Karpas-422 (cell line): ENCODE data around the gene CELF4. TPM values are rescaled to one million over a fixed set of nuclear protein-coding genes. Genes with fewer than 3 reads are reported as not detected.

Experiments used
- DNase-seq: peaks from one replicate; pipeline ENCODE4 v3.0.0-alpha.2; 2015
- H2AFZ ChIP-seq: fragments of 200-600 bp; sonication (generic); 2 replicates; pipeline ENCODE4 v1.6.1; 2014; ENCODE audit warnings: antibody characterized with exemption, low read length, mixed read lengths
- H3K27ac ChIP-seq: fragments of 200-600 bp; sonication (generic); 2 replicates; pipeline ENCODE4 v1.5.1; 2014; ENCODE audit warnings: mild to moderate bottlenecking, low read length, moderate library complexity
- H3K27me3 ChIP-seq: fragments of 200-600 bp; sonication (generic); 2 replicates; pipeline ENCODE4 v1.6.1; 2014; ENCODE audit warnings: low read length, mixed read lengths
- H3K36me3 ChIP-seq: fragments of 200-600 bp; sonication (generic); 2 replicates; pipeline ENCODE4 v1.6.1; 2014; ENCODE audit warnings: low read length, mixed read lengths; ENCODE audit not compliant: insufficient read depth
- H3K4me1 ChIP-seq: fragments of 200-600 bp; sonication (generic); 2 replicates; pipeline ENCODE4 v1.6.1; 2014; ENCODE audit warnings: mild to moderate bottlenecking, low read length, mixed read lengths
- H3K4me2 ChIP-seq: fragments of 200-600 bp; sonication (generic); 2 replicates; pipeline ENCODE4 v1.6.1; 2014; ENCODE audit warnings: low read length, low read depth, mild to moderate bottlenecking; ENCODE audit not compliant: poor library complexity, severe bottlenecking
- H3K4me3 ChIP-seq: fragments of 200-600 bp; sonication (generic); 2 replicates; pipeline ENCODE4 v1.5.1; 2014; ENCODE audit warnings: mild to moderate bottlenecking, antibody characterized with exemption, low read length, mixed read lengths
- H3K79me2 ChIP-seq: fragments of 200-600 bp; sonication (generic); 2 replicates; pipeline ENCODE4 v1.6.1; 2014; ENCODE audit warnings: mild to moderate bottlenecking, low read length, mixed read lengths
- H3K9ac ChIP-seq: fragments of 200-600 bp; sonication (generic); 2 replicates; pipeline ENCODE4 v1.6.0; 2014; ENCODE audit warnings: low read length
- H3K9me2 ChIP-seq: fragments of 200-600 bp; sonication (generic), shearing (Covaris generic); replicated peaks from 2 replicates; pipeline ENCODE4 v1.6.0; 2014; ENCODE audit warnings: mild to moderate bottlenecking, low read length, moderate library complexity; ENCODE audit not compliant: insufficient read depth
- H3K9me3 ChIP-seq: fragments of 300-700, 200-600 bp; sonication (generic); 2 replicates; pipeline ENCODE4 v1.6.1; 2014; ENCODE audit warnings: low read length, mixed read lengths
- H4K20me1 ChIP-seq: fragments of 200-600 bp; sonication (generic); 2 replicates; pipeline ENCODE4 v1.6.1; 2014; ENCODE audit warnings: mild to moderate bottlenecking, antibody characterized with exemption, low read length, low read depth; ENCODE audit not compliant: insufficient read depth
- total RNA-seq: library from RNA; depleted of rRNA; stranded (reverse); fragments of >200 nt; shearing (Covaris generic); gene quantifications from 2 replicates; pipeline ENCODE4 v1.2.3, GENCODE V29; 2014; ENCODE audit warnings: low replicate concordance

CELF4 gene
- total RNA-seq, 1 experiment from 2014 or later = not detected

DNA sequence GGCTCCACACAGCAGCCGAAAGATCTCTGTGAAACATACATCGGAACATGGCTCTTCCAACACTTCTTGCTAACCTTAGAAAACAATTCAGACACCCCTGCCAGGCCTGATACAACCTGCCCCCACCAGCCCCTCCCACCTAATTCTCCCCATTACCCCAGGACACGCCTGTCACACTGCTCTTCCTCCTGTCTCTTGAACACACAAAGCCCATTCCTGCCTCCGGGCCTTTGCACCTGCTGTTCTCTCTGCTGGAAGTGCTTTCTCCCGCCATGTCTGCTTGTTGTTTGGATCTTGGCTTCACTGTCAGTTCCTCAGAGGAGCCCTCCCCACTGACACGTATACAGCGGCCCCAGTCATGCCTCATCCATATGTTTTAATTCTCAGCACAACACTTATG lies 24.1 kb downstream of the CELF4 start:
- Histone ChIP-seq H3K79me2 (no peaks in the 10 kb centered on the region), H3K9me2 (no peaks in the 10 kb centered on the region), H3K27ac (no peak overlapping the region), H3K27me3 (no peaks in the 10 kb centered on the region), H3K9me3 (no peaks in the 10 kb centered on the region), H4K20me1 (no peaks in the 10 kb centered on the region), H3K36me3 (no peaks in the 10 kb centered on the region), H3K4me3 (no peak overlapping the region), H2AFZ (no peak overlapping the region), H3K4me1 (no peaks in the 10 kb centered on the region), H3K4me2 (no peak overlapping the region), H3K9ac (no peak overlapping the region)
- no peak for DNase-seq

DNA sequence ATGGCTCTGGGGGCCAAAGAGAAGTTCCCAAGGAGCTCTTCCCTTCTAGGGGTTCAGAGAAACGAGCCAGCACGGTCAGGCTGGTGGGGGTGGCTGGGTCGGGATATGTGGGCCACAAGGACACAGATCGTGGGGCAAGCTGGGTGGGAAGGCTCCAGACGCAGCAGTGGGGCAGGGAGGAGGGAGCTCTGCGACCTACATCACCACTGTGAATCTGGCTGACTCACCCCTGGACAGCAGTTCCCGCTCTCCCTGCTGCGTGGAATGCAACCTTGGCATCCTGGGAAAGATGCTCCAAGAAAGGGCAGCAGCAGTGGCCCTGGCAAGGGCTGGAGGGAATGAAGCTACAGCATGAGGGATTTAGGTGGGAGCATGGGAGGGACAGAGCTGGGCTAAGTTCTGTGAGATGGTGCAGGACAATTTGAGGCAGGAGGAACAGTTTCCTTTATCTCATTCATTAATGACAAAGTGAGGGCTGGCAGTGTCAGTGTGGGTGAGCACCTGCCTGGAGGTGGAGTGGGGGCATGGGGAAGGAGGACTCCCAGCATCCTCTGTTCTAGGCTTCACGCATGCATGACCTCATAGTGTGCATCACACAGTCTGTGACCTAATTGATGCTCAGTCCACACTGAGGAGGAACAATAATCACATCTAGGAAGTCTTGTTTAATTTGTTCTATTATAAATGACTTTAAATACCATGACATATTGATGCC lies 25.0 kb downstream of the CELF4 start:
- H3K36me3 ChIP-seq = no peaks in the 10 kb centered on the region
- H3K79me2 ChIP-seq = no peaks in the 10 kb centered on the region
- DNase-seq = no peak
- H3K4me2 ChIP-seq = no peak overlapping the region
- H3K4me3 ChIP-seq = no peak overlapping the region
- no peak overlapping the region for H3K27ac ChIP-seq
- H2AFZ ChIP-seq = no peak overlapping the region
- no peaks in the 10 kb centered on the region for H3K9me3 ChIP-seq
- H3K27me3 ChIP-seq = no peaks in the 10 kb centered on the region
- H3K9ac ChIP-seq = no peak overlapping the region
- H3K9me2 ChIP-seq = no peaks in the 10 kb centered on the region
- H3K4me1 ChIP-seq = no peaks in the 10 kb centered on the region
- no peaks in the 10 kb centered on the region for H4K20me1 ChIP-seq

DNA sequence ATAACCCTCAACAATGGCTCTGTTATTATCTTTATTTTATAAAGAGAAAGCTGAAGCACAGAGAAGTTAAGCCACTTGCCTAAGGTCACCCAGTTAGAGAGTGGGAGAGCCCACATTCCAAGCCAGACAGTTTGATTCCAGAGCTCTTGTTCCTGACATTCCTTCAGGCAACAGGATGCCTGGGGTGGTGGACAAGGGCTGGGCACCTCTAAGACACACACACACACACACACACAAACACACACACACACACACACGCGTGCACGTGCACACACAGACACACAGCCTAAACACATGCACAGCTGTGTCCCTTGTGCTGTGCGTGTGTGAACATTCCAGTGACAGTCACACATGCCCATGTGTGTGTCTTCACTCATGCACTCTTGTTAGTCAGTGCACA lies 26.4 kb downstream of the CELF4 start:
- Histone ChIP-seq H3K27me3 (no peaks in the 10 kb centered on the region), H3K9me2 (no peaks in the 10 kb centered on the region), H3K9ac (no peak overlapping the region), H2AFZ (no peak overlapping the region), H3K27ac (no peak overlapping the region), H3K79me2 (no peaks in the 10 kb centered on the region), H3K4me1 (no peaks in the 10 kb centered on the region), H3K4me3 (no peak overlapping the region), H4K20me1 (no peaks in the 10 kb centered on the region), H3K4me2 (no peak overlapping the region), H3K9me3 (no peaks in the 10 kb centered on the region), H3K36me3 (no peaks in the 10 kb centered on the region)
- DNase-seq = no peak

DNA sequence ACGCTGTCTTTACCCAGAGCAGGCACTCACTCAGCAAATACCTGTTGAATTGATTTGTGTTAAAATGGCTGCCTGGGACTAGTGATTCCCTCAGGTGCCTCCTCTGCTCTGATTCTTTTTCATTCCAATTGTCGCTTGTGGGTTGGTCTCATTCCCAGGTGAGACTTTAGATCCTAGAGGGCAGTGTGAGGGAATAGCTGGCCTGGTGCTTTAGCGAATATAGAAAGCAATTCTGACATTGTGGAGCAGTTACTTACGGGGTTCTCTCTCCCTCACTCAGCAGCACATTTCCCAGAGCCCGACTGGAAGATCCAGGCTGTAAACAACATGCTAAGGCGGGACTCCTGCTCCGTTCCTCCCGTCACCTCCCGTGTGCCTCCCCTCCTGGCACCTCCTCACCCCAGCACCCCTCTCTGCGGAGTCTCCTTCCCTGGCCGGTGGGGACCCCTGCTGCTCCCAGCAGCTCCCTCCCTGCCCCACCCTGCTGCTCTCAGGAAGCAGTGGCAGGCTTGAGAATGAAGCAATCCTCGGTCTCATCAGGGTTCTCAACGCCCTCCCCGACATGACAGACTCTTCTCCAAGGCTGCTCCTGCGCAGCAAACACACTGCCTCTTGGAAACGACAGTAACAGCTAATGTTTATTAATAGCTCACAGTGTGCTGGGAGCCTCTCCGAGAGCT lies 26.9 kb downstream of the CELF4 start:
- H3K4me2 ChIP-seq = no peak overlapping the region
- no peak overlapping the region for H3K4me3 ChIP-seq
- no peak for DNase-seq
- no peaks in the 10 kb centered on the region for H4K20me1 ChIP-seq
- H3K9me3 ChIP-seq = no peaks in the 10 kb centered on the region
- H3K4me1 ChIP-seq = no peaks in the 10 kb centered on the region
- no peak overlapping the region for H3K9ac ChIP-seq
- no peaks in the 10 kb centered on the region for H3K9me2 ChIP-seq
- no peak overlapping the region for H2AFZ ChIP-seq
- H3K79me2 ChIP-seq = no peaks in the 10 kb centered on the region
- no peak overlapping the region for H3K27ac ChIP-seq
- no peaks in the 10 kb centered on the region for H3K27me3 ChIP-seq
- no peaks in the 10 kb centered on the region for H3K36me3 ChIP-seq

- Histone ChIP-seq H3K4me3 (no peak overlapping the region), H3K4me2 (no peak overlapping the region), H3K9me3 (no peaks in the 10 kb centered on the region), H3K79me2 (no peaks in the 10 kb centered on the region), H3K27ac (no peak overlapping the region), H3K4me1 (no peaks in the 10 kb centered on the region), H3K9ac (no peak overlapping the region), H3K36me3 (no peaks in the 10 kb centered on the region), H3K27me3 (no peaks in the 10 kb centered on the region), H2AFZ (no peak overlapping the region), H3K9me2 (no peaks in the 10 kb centered on the region), H4K20me1 (no peaks in the 10 kb centered on the region)
- peak; percentile 80 for DNase-seq
Measured at GRCh38 chr18:37537868-37538525, 27.6 kb downstream of the CELF4 start.

DNA sequence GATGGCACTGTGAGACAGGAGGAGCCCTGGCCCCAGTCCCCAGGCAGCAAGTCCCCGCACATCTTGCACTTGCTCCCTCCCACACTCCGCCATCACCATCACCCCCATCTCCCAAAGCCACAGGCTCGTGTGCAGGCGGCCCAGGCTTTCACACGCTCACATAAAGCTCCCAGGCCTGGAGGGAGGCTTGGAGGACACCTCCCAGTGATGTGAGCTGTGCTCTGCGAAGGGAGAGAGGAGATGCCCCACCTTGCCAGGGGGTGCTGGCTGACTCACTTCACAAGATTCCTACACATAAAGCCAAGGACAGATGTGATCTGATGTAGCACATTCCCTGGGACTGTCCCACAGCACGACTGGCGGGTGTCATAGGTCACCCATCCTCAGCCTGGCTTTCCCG lies 28.9 kb downstream of the CELF4 start:
- H3K4me1 ChIP-seq = no peaks in the 10 kb centered on the region
- H3K4me3 ChIP-seq = no peak overlapping the region
- no peaks in the 10 kb centered on the region for H3K9me3 ChIP-seq
- no peak overlapping the region for H3K9ac ChIP-seq
- no peaks in the 10 kb centered on the region for H3K79me2 ChIP-seq
- no peaks in the 10 kb centered on the region for H3K36me3 ChIP-seq
- no peak for DNase-seq
- no peaks in the 10 kb centered on the region for H3K27me3 ChIP-seq
- no peak overlapping the region for H3K27ac ChIP-seq
- no peak overlapping the region for H2AFZ ChIP-seq
- H3K4me2 ChIP-seq = no peak overlapping the region
- no peaks in the 10 kb centered on the region for H3K9me2 ChIP-seq
- H4K20me1 ChIP-seq = no peaks in the 10 kb centered on the region

DNA sequence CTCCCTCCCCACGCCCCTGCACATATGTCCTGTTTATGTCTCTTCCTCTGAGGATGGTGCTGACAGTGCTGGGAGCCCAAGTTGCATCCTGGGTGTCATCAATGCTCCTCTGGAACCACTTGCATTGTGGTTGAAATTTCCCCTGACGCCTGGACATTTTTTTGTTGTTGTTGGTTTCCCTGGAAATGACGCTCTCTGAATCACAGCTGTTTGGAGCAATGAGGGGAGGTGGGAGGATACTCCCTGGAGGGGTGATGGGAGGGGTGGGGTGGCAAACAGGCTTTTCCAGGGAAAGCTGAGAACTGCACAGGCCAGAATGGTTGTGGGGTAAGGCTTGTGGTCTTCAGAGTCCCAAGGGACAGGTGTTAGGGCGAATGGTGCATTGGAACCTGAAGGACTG lies 29.6 kb downstream of the CELF4 start:
- H3K27ac ChIP-seq = no peak overlapping the region
- DNase-seq = no peak
- no peaks in the 10 kb centered on the region for H4K20me1 ChIP-seq
- no peak overlapping the region for H3K9ac ChIP-seq
- H3K79me2 ChIP-seq = no peaks in the 10 kb centered on the region
- H3K9me2 ChIP-seq = no peaks in the 10 kb centered on the region
- no peak overlapping the region for H2AFZ ChIP-seq
- H3K36me3 ChIP-seq = no peaks in the 10 kb centered on the region
- H3K4me1 ChIP-seq = no peaks in the 10 kb centered on the region
- no peak overlapping the region for H3K4me3 ChIP-seq
- no peak overlapping the region for H3K4me2 ChIP-seq
- no peaks in the 10 kb centered on the region for H3K27me3 ChIP-seq
- H3K9me3 ChIP-seq = no peaks in the 10 kb centered on the region

- Histone ChIP-seq H3K9me2 (no peaks in the 10 kb centered on the region), H4K20me1 (no peaks in the 10 kb centered on the region), H3K9me3 (no peaks in the 10 kb centered on the region), H3K9ac (no peak overlapping the region), H3K27me3 (no peaks in the 10 kb centered on the region), H3K4me2 (no peak overlapping the region), H3K27ac (no peak overlapping the region), H3K36me3 (no peaks in the 10 kb centered on the region), H2AFZ (no peak overlapping the region), H3K4me1 (no peaks in the 10 kb centered on the region), H3K79me2 (no peaks in the 10 kb centered on the region), H3K4me3 (no peak overlapping the region)
- DNase-seq = no peak
Measured at GRCh38 chr18:37534627-37535026, 31.0 kb downstream of the CELF4 start.
